ENCODE data around the gene CDK5. TPM values are rescaled to one million over a fixed set of nuclear protein-coding genes. Genes with fewer than 3 reads are reported as not detected.
"Not testable (repeated sequence)": the region's sequence is repeated elsewhere in the genome, so short reads cannot be mapped to it uniquely, and the experiment has no call there.

The CDK5 gene
- total RNA-seq, 3 donors from 2014 or later, result 14.1 to 15.0 (median 14.3) TPM

GRCh38 chr7:151032936-151033863, 24.5 kb downstream of the CDK5 start:
- Mint-ChIP-seq H3K4me1 (ENCODE audit: low read depth) (peaks cover 12% of the 10 kb centered on the region), H3K9me3 (no peaks in the 10 kb centered on the region), H3K36me3 (ENCODE audit: insufficient read depth) (peaks cover 9% of the 10 kb centered on the region), H3K27me3 (ENCODE audit: low read depth) (no peaks in the 10 kb centered on the region), H3K4me3 (no peak overlapping the region)
- ATAC-seq (no peak), DNase-seq (no peak)

GRCh38 chr7:151031011-151031410, 26.7 kb downstream of the CDK5 start:
- DNase-seq, result no peak
- no peaks in the 10 kb centered on the region for H3K27me3 Mint-ChIP-seq (ENCODE audit: low read depth)
- ATAC-seq, result no peak
- peaks cover 20% of the 10 kb centered on the region for H3K4me1 Mint-ChIP-seq (ENCODE audit: low read depth)
- no peak overlapping the region for H3K4me3 Mint-ChIP-seq
- H3K9me3 Mint-ChIP-seq, result no peaks in the 10 kb centered on the region
- peaks cover 9% of the 10 kb centered on the region for H3K36me3 Mint-ChIP-seq (ENCODE audit: insufficient read depth)

- Mint-ChIP-seq H3K27me3 (ENCODE audit: low read depth) (no peaks in the 10 kb centered on the region), H3K4me3 (peak overlapping the region; percentile 97), H3K9me3 (no peaks in the 10 kb centered on the region), H3K4me1 (ENCODE audit: low read depth) (peaks cover 20% of the 10 kb centered on the region), H3K36me3 (ENCODE audit: insufficient read depth) (peaks cover 5% of the 10 kb centered on the region)
- ATAC-seq (no peak), DNase-seq (no peak)
Observed at GRCh38 chr7:151028948-151029501, 28.7 kb downstream of the CDK5 start.

- DNase-seq, result peak; percentile 97
- H3K36me3 Mint-ChIP-seq (ENCODE audit: insufficient read depth), result peaks cover 5% of the 10 kb centered on the region
- H3K4me1 Mint-ChIP-seq (ENCODE audit: low read depth), result peaks cover 20% of the 10 kb centered on the region
- no peaks in the 10 kb centered on the region for H3K9me3 Mint-ChIP-seq
- peak within 1 kb of the TSS; percentile 97 for H3K4me3 Mint-ChIP-seq
- ATAC-seq, result peak; percentile 93 to 96
- H3K27me3 Mint-ChIP-seq (ENCODE audit: low read depth), result no peaks in the 10 kb centered on the region
Observed at GRCh38 chr7:151028131-151028947, 29.4 kb downstream of the CDK5 start, which contains the start of gene ABCB8. Gene ABCB8 (plus strand): TSS chr7:151028450. CDS start chr7:151028516, 66 bp downstream.

GRCh38 chr7:151027728-151028130, 30.0 kb downstream of the CDK5 start:
- Mint-ChIP-seq H3K4me3 (peak overlapping the region; percentile 97), H3K4me1 (ENCODE audit: low read depth) (peaks cover 20% of the 10 kb centered on the region)
- DNase-seq; H3K36me3 Mint-ChIP-seq (ENCODE audit: insufficient read depth); H3K9me3 Mint-ChIP-seq; H3K27me3 Mint-ChIP-seq (ENCODE audit: low read depth): not testable (repeated sequence)
- ATAC-seq, result peak in 1 of 2 donors; percentile 6

- H3K4me3 Mint-ChIP-seq, result peak overlapping the region; percentile 97
- not testable (repeated sequence) for H3K27me3 Mint-ChIP-seq (ENCODE audit: low read depth); DNase-seq; ATAC-seq; H3K9me3 Mint-ChIP-seq; H3K36me3 Mint-ChIP-seq (ENCODE audit: insufficient read depth)
- peaks cover 20% of the 10 kb centered on the region for H3K4me1 Mint-ChIP-seq (ENCODE audit: low read depth)
Observed at GRCh38 chr7:151026771-151027727, 30.6 kb downstream of the CDK5 start.

GRCh38 chr7:151025924-151026671, 31.6 kb downstream of the CDK5 start:
- DNase-seq, result no peak
- Mint-ChIP-seq H3K4me3 (no peak overlapping the region), H3K4me1 (ENCODE audit: low read depth) (peaks cover 20% of the 10 kb centered on the region), H3K9me3 (no peaks in the 10 kb centered on the region), H3K27me3 (ENCODE audit: low read depth) (peaks cover 3% of the 10 kb centered on the region), H3K36me3 (ENCODE audit: insufficient read depth) (peaks cover 2% of the 10 kb centered on the region)
- no peak for ATAC-seq

GRCh38 chr7:151024435-151025056, 33.2 kb downstream of the CDK5 start, which contains the start of gene ATG9B:
Gene ATG9B (minus strand): TSS chr7:151024494. CDS start chr7:151024423, 71 bp downstream.
- H3K36me3 Mint-ChIP-seq (ENCODE audit: insufficient read depth), result peaks cover 2% of the 10 kb centered on the region
- peaks cover 13% of the 10 kb centered on the region for H3K27me3 Mint-ChIP-seq (ENCODE audit: low read depth)
- ATAC-seq, result no peak
- no peaks in the 10 kb centered on the region for H3K9me3 Mint-ChIP-seq
- H3K4me3 Mint-ChIP-seq, result no peak within 1 kb of the TSS
- peaks cover 17% of the 10 kb centered on the region for H3K4me1 Mint-ChIP-seq (ENCODE audit: low read depth)
- DNase-seq, result no peak

- no peaks in the 10 kb centered on the region for H3K36me3 Mint-ChIP-seq (ENCODE audit: insufficient read depth)
- H3K4me1 Mint-ChIP-seq (ENCODE audit: low read depth), result peaks cover 18% of the 10 kb centered on the region
- no peak for ATAC-seq
- H3K9me3 Mint-ChIP-seq, result no peaks in the 10 kb centered on the region
- DNase-seq, result no peak
- peaks cover 19% of the 10 kb centered on the region for H3K27me3 Mint-ChIP-seq (ENCODE audit: low read depth)
- H3K4me3 Mint-ChIP-seq, result no peak overlapping the region
Observed at GRCh38 chr7:151023232-151023631, 34.5 kb downstream of the CDK5 start.

- ATAC-seq (no peak), DNase-seq (no peak)
- Mint-ChIP-seq H3K27me3 (ENCODE audit: low read depth) (peaks cover 20% of the 10 kb centered on the region), H3K4me1 (ENCODE audit: low read depth) (peaks cover 34% of the 10 kb centered on the region), H3K4me3 (no peak overlapping the region), H3K9me3 (no peaks in the 10 kb centered on the region), H3K36me3 (ENCODE audit: insufficient read depth) (no peaks in the 10 kb centered on the region)
Observed at GRCh38 chr7:151020231-151020630, 37.5 kb downstream of the CDK5 start.

- no peaks in the 10 kb centered on the region for H3K36me3 Mint-ChIP-seq (ENCODE audit: insufficient read depth)
- peaks cover 20% of the 10 kb centered on the region for H3K27me3 Mint-ChIP-seq (ENCODE audit: low read depth)
- ATAC-seq (no peak), DNase-seq (no peak)
- H3K4me3 Mint-ChIP-seq, result peak overlapping the region; percentile 67
- H3K4me1 Mint-ChIP-seq (ENCODE audit: low read depth), result peaks cover 45% of the 10 kb centered on the region
- no peaks in the 10 kb centered on the region for H3K9me3 Mint-ChIP-seq
Observed at GRCh38 chr7:151019130-151019447, 38.6 kb downstream of the CDK5 start.

- ATAC-seq (peak; percentile 58 to 64), DNase-seq (no peak)
- Mint-ChIP-seq H3K4me3 (peak overlapping the region; percentile 82), H3K36me3 (ENCODE audit: insufficient read depth) (no peaks in the 10 kb centered on the region), H3K27me3 (ENCODE audit: low read depth) (peaks cover 20% of the 10 kb centered on the region), H3K4me1 (ENCODE audit: low read depth) (peaks cover 49% of the 10 kb centered on the region), H3K9me3 (no peaks in the 10 kb centered on the region)
Observed at GRCh38 chr7:151018421-151019129, 39.1 kb downstream of the CDK5 start.
